ENCODE results near the gene FAM76A.
"Not testable (repeated sequence)": the region's sequence is repeated elsewhere in the genome, so short reads cannot be mapped to it uniquely, and the experiment has no call there.

DNA sequence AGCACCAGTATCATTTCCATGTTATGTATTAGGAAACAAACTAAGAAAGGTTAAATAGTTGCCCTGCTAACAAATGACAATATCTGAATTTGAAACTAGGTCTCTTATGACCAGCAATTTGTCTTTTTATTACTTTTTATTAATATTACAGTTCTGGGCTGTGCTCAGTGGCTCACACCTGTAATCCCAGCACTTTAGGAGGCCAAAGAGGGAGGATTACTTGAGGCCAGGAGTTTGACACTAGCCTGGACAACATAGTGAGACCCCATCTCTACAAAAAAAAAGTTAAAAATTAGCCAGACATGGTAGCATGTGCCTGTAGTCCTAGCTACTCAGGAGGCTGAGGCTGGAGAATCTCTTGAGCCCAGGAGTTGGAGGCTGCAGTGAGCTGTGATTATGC, 50.5 kb downstream of the FAM76A start:
- not testable (repeated sequence) for TF ChIP-seq CTCF, POLR2A (IDR thresholded peaks at IDR 0.05)

Measured in lower leg skin (tissue), 3 donors.